GM23338 (cell line): ENCODE data around the gene GTPBP1. TPM values are rescaled to one million over a fixed set of nuclear protein-coding genes. Genes with fewer than 3 reads are reported as not detected.

Experiments used
- ATAC-seq: fragments of 200-7000 bp; cut with Tn5 transposase; 3 replicates; pipeline ENCODE4 v1.9.1; 2020
- DNase-seq: peaks from one replicate; pipeline ENCODE4 v3.0.0-alpha.2; 2015; ENCODE audit warnings: low spot score
- H2AFZ ChIP-seq: fragments of 200-600 bp; sonication (generic); 2 replicates; pipeline ENCODE4 v1.8.0; 2016; ENCODE audit warnings: antibody characterized with exemption, mild to moderate bottlenecking, moderate library complexity
- H3F3A ChIP-seq: fragments of 200-600 bp; sonication (generic); replicated peaks from 2 replicates; pipeline ENCODE4 v1.8.0; 2017; ENCODE audit warnings: antibody characterized with exemption, mixed run types, low read depth
- H3K27ac ChIP-seq: fragments of 200-600 bp; sonication (generic); 2 replicates; pipeline ENCODE4 v1.6.1; 2016; ENCODE audit warnings: low read depth
- H3K27me3 ChIP-seq: fragments of 200-600 bp; sonication (generic); 2 replicates; pipeline ENCODE4 v1.8.0; 2016; ENCODE audit warnings: mild to moderate bottlenecking, mixed run types, moderate library complexity; ENCODE audit not compliant: insufficient read depth
- H3K36me3 ChIP-seq: fragments of 200-600 bp; sonication (generic); 2 replicates; pipeline ENCODE4 v1.8.0; 2016; ENCODE audit warnings: mild to moderate bottlenecking; ENCODE audit not compliant: insufficient read depth
- H3K4me1 ChIP-seq: fragments of 200-600 bp; sonication (generic); 2 replicates; pipeline ENCODE4 v1.8.0; 2016; ENCODE audit warnings: mild to moderate bottlenecking, moderate library complexity; ENCODE audit not compliant: insufficient read depth
- H3K4me2 ChIP-seq: fragments of 200-600 bp; sonication (generic); 2 replicates; pipeline ENCODE4 v1.7.1; 2017; ENCODE audit warnings: mixed run types
- H3K4me3 ChIP-seq: fragments of 200-600 bp; sonication (generic); 2 replicates; pipeline ENCODE4 v1.6.1; 2016; ENCODE audit warnings: mixed run types
- H3K79me2 ChIP-seq: fragments of 200-600 bp; sonication (generic); replicated peaks from 2 replicates; pipeline ENCODE4 v1.8.0; 2017; ENCODE audit warnings: mild to moderate bottlenecking; ENCODE audit not compliant: insufficient read depth
- H3K9me2 ChIP-seq: fragments of 200-600 bp; sonication (generic); 2 replicates; pipeline ENCODE4 v1.8.0; 2017; ENCODE audit not compliant: insufficient read depth
- H4K20me1 ChIP-seq: fragments of 200-600 bp; sonication (generic); replicated peaks from 2 replicates; pipeline ENCODE4 v1.8.0; 2017; ENCODE audit warnings: mild to moderate bottlenecking; ENCODE audit not compliant: insufficient read depth
- H3K27ac Mint-ChIP-seq: 2 replicates; pipeline ENCODE4 v1.8.0; 2020; ENCODE audit warnings: inconsistent platforms, mild to moderate bottlenecking, moderate library complexity, mixed read lengths
- H3K27me3 Mint-ChIP-seq: 3 replicates; pipeline ENCODE4 v1.8.0; 2022; ENCODE audit warnings: low read depth, mild to moderate bottlenecking, moderate library complexity, mixed read lengths, inconsistent platforms; ENCODE audit not compliant: insufficient read depth, poor library complexity
- H3K36me3 Mint-ChIP-seq: 3 replicates; pipeline ENCODE4 v1.8.0; 2021; ENCODE audit warnings: low read depth, mild to moderate bottlenecking, inconsistent platforms, moderate library complexity, mixed read lengths
- H3K4me1 Mint-ChIP-seq: 3 replicates; pipeline ENCODE4 v1.8.0; 2020; ENCODE audit warnings: mild to moderate bottlenecking, inconsistent platforms, mixed read lengths
- H3K4me3 Mint-ChIP-seq: 3 replicates; pipeline ENCODE4 v1.8.0; 2021; ENCODE audit warnings: moderate library complexity, mild to moderate bottlenecking, inconsistent platforms, mixed read lengths
- H3K9me3 Mint-ChIP-seq: 3 replicates; pipeline ENCODE4 v1.8.0; 2020; ENCODE audit warnings: moderate library complexity, mild to moderate bottlenecking, inconsistent platforms, mixed read lengths
- CREB1 ChIP-seq: fragments of 250-450 bp; sonication (Bioruptor Pico); IDR thresholded peaks from 2 replicates; pipeline ENCODE4 v1.5.0; 2020; ENCODE audit warnings: low read depth, mild to moderate bottlenecking, moderate library complexity
- CTCF ChIP-seq, 2 experiments: fragments of 200-600 bp in 1 of 2; sonication (generic) in 1 of 2; conservative IDR thresholded peaks; 2 replicates each; pipeline versions ENCODE4 v1.5.1 to v1.6.1; 2016 to 2017; ENCODE audit warnings: antibody characterized with exemption in 2 of 2, low read depth in 2 of 2, mild to moderate bottlenecking in 2 of 2, moderate library complexity in 1 of 2
- EZH2 ChIP-seq: fragments of 200-600 bp; sonication (generic); IDR thresholded peaks from one replicate; pipeline ENCODE4 v1.8.0; 2017; ENCODE audit warnings: antibody characterized with exemption, mild to moderate bottlenecking, low read depth; ENCODE audit not compliant: unreplicated experiment
- EZH2phosphoT487 ChIP-seq: fragments of 200-600 bp; sonication (generic); IDR thresholded peaks from one replicate; pipeline ENCODE4 v1.8.1; 2018; ENCODE audit warnings: antibody characterized with exemption; ENCODE audit not compliant: unreplicated experiment
- JUNB ChIP-seq: IDR thresholded peaks from one replicate; pipeline ENCODE4 v1.6.1; 2016; ENCODE audit warnings: antibody characterized with exemption; ENCODE audit not compliant: unreplicated experiment
- NANOG ChIP-seq: IDR thresholded peaks from 2 replicates; pipeline ENCODE4 v1.6.1; 2016; ENCODE audit warnings: antibody characterized with exemption, borderline replicate concordance
- POLR2AphosphoS5 ChIP-seq: IDR thresholded peaks from 2 replicates; pipeline ENCODE4 v1.6.1; 2016; ENCODE audit warnings: antibody characterized with exemption, low read depth
- REST ChIP-seq: IDR thresholded peaks from one replicate; pipeline ENCODE4 v1.6.1; 2018; ENCODE audit warnings: antibody characterized with exemption; ENCODE audit not compliant: unreplicated experiment
- STAT1 ChIP-seq: IDR thresholded peaks from one replicate; pipeline ENCODE4 v1.6.1; 2016; ENCODE audit warnings: antibody characterized with exemption; ENCODE audit not compliant: unreplicated experiment
- ZNF114 ChIP-seq: fragments of 250-450 bp; sonication (Bioruptor Pico); IDR thresholded peaks from 2 replicates; pipeline ENCODE4 v1.5.0; 2020; ENCODE audit warnings: mild to moderate bottlenecking, moderate library complexity
- ZNF331 ChIP-seq: fragments of 250-450 bp; sonication (Bioruptor Pico); IDR thresholded peaks from 2 replicates; pipeline ENCODE4 v1.5.0; 2020; ENCODE audit warnings: low read depth, mild to moderate bottlenecking, moderate library complexity
- ZNF462 ChIP-seq: fragments of 250-450 bp; sonication (Bioruptor Pico); IDR thresholded peaks from 2 replicates; pipeline ENCODE4 v1.5.0; 2020; ENCODE audit warnings: mild to moderate bottlenecking, moderate library complexity
- polyA plus RNA-seq: library from polyadenylated mRNA; unstranded; fragments of >200 nt; fragmentation: Nextera tagmentation; extraction: Ambion mirVana; gene quantifications from 2 replicates; pipeline ENCODE4 v1.2.1, GENCODE V29; 2016
- total RNA-seq: library from RNA; depleted of rRNA; stranded (reverse); fragments of >200 nt; shearing (Covaris generic); gene quantifications from 2 replicates; pipeline ENCODE4 v1.2.3, GENCODE V29; 2014
- TF ChIP-seq, protein P1 (sequence below): IDR thresholded peaks from 2 replicates; pipeline ENCODE4 v1.6.1; 2016; ENCODE audit warnings: antibody characterized with exemption

The GTPBP1 gene
- total and polyA plus RNA-seq, 2 experiments from 2014 or later, result 27.2 to 88.4 TPM

- no peak overlapping the region for H3K4me2 ChIP-seq
- H3K4me3 Mint-ChIP-seq, result no peak overlapping the region; the same call in 2 of the 3 replicates
- no peaks in the 10 kb centered on the region for H3K9me3 Mint-ChIP-seq
- no peaks in the 10 kb centered on the region for H3K79me2 ChIP-seq
- no peaks in the 10 kb centered on the region for H3K4me1 ChIP-seq
- H4K20me1 ChIP-seq, result no peaks in the 10 kb centered on the region; the same call in 1 of the 2 replicates
- ATAC-seq (no peak), DNase-seq (no peak)
- no peak overlapping the region for H3K27ac Mint-ChIP-seq
- H3K36me3 ChIP-seq, result no peaks in the 10 kb centered on the region
- H3K27ac ChIP-seq, result no peak overlapping the region
- no peaks in the 10 kb centered on the region; the same call in 2 of the 3 replicates for H3K36me3 Mint-ChIP-seq
- peaks cover 11% of the 10 kb centered on the region for H3K4me1 Mint-ChIP-seq
- H3K27me3 ChIP-seq, result no peaks in the 10 kb centered on the region
- no peak for TF ChIP-seq CTCF (conservative IDR thresholded peaks at IDR 0.05; ENCODE audit: low read depth in 2 of 2)
- no peak for TF ChIP-seq EZH2phosphoT487
- TF ChIP-seq STAT1, result no peak
- TF ChIP-seq JUNB, result no peak
- TF ChIP-seq ZNF114, result no peak
- TF ChIP-seq, protein P1, sequence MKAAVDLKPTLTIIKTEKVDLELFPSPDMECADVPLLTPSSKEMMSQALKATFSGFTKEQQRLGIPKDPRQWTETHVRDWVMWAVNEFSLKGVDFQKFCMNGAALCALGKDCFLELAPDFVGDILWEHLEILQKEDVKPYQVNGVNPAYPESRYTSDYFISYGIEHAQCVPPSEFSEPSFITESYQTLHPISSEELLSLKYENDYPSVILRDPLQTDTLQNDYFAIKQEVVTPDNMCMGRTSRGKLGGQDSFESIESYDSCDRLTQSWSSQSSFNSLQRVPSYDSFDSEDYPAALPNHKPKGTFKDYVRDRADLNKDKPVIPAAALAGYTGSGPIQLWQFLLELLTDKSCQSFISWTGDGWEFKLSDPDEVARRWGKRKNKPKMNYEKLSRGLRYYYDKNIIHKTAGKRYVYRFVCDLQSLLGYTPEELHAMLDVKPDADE, result no peak
- no peak for TF ChIP-seq REST
- TF ChIP-seq ZNF462 (CRISPR knock-in tag), result no peak
- TF ChIP-seq POLR2AphosphoS5, result no peak
- no peak for TF ChIP-seq ZNF331 (CRISPR knock-in tag)
- no peak for TF ChIP-seq NANOG
- no peak for TF ChIP-seq CREB1
- no peak for TF ChIP-seq EZH2
- H2AFZ ChIP-seq, result no peak overlapping the region
- peaks cover 8% of the 10 kb centered on the region for H3K27me3 Mint-ChIP-seq
- no peaks in the 10 kb centered on the region for H3K9me2 ChIP-seq
- H3K4me3 ChIP-seq, result no peak overlapping the region
- H3F3A ChIP-seq, result no peaks in the 10 kb centered on the region
Measured at GRCh38 chr22:38781033-38781432, 75.3 kb downstream of the GTPBP1 start.
